HFF-Myc (cell line): Measurements from ENCODE around the gene PON3.

ENCODE experiments used
- DNase-seq: peaks from one replicate; pipeline ENCODE4 v3.0.0-alpha.2; 2011; ENCODE audit warnings: low read depth; ENCODE audit errors: extremely low read depth
- H3K4me3 ChIP-seq: replicated peaks from 2 replicates; pipeline ENCODE4 v1.5.1; 2011; ENCODE audit warnings: low read depth, mild to moderate bottlenecking, control low read depth, low read length
- CTCF ChIP-seq: IDR thresholded peaks from 2 replicates; pipeline ENCODE4 v1.5.1; 2012; ENCODE audit warnings: mild to moderate bottlenecking, low read depth, low read length, control low read depth; ENCODE audit errors: missing control alignments

PON3 gene

GRCh38 chr7:95434557-95435421 is 38.6 kb upstream of the PON3 start, which contains the start of gene PON2:
Gene PON2, minus strand, starts transcription at chr7:95435028. Its CDS starts 77 bp downstream, at chr7:95434951.
- no peak for TF ChIP-seq CTCF
- peak; percentile 32 for DNase-seq
- peak within 1 kb of the TSS; percentile 57 for H3K4me3 ChIP-seq

GRCh38 chr7:95433952-95434556 is 37.9 kb upstream of the PON3 start:
- TF ChIP-seq CTCF, result no peak
- no peak for DNase-seq
- H3K4me3 ChIP-seq, result peak overlapping the region; percentile 57

- H3K4me3 ChIP-seq, result no peak overlapping the region
- TF ChIP-seq CTCF, result no peak
- no peak for DNase-seq
Observed at GRCh38 chr7:95433129-95433528, 37.0 kb upstream of the PON3 start.

- DNase-seq, result no peak
- no peak overlapping the region for H3K4me3 ChIP-seq
Observed at GRCh38 chr7:95432606-95433005, 36.4 kb upstream of the PON3 start.

GRCh38 chr7:95430864-95431263 is 34.7 kb upstream of the PON3 start:
- TF ChIP-seq CTCF, result no peak
- no peak for DNase-seq
- H3K4me3 ChIP-seq, result no peak overlapping the region

More at GRCh38 chr7:95432606-95433005, 36.4 kb upstream of the PON3 start:
- no peak for TF ChIP-seq CTCF

GRCh38 chr7:95429241-95429990 is 33.2 kb upstream of the PON3 start:
- TF ChIP-seq CTCF, result no peak
- no peak for DNase-seq
- H3K4me3 ChIP-seq, result no peak overlapping the region
